Kidney tubule cell (primary cell): ENCODE measurements around the gene SLC25A22.

Source experiments
- DNase-seq: peaks from one replicate; pipeline ENCODE4 v3.0.0-alpha.2; 2018; ENCODE audit warnings: low spot score

SLC25A22 gene

DNA sequence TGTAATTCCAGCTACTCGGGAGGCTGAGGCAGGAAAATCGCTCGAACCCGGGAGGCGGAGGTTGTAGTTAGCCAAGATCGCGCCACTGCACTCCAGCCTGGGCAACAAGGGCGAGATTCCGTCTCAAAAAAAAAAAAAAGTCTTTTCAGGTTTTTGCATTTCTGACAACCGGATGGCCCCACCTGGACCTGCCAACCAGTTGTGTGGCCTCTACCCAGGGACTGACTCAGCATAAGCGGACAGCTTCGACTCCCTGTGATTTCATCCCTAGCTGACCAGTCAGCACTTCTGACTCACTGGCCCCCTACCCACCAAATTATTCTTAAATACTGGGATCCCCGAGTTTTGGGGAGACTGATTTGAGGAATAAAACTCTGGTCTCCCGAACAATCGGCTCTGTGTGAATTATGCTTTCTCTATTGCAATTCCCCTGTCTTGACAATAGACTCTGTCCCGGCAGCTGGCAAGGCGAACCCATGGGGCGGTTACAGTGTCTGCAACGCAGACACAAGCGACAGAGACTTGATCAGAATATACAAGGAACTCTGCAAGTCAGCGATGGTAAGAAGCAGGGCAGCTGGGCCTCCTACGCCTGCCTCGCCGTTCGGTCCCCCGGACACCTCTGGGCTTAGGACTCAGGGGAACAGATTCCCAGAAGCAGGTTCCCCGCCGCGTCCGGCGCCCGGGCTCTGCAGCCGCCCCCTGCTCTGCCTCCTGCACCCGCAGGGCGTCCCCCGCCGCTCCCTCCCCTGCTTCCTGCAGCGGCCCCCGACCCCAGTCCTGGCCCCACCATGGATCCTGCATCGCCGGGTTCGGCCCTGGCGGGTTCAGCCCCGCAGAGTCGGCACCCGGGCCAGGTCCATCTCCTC, 51.6 kb downstream of the SLC25A22 start:
- peak; percentile 67 for DNase-seq

DNA sequence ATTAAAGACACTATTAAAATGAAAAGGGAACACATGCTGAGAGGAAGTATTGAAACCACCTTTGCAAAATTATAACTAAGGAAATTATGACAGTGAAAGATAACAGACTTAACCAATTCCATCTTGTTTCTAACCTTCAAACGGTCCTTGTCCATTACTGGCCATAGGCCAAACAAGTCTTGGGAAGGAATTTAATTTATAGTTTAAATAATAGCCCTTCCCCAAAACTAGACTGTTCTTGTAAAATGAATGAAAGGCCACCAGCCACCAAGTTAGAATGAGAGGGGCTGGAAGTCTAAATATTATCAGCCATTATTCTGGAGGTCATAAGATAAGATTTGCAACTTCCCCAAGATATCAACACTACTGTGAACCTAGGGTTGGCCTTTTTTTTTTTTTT, 52.7 kb downstream of the SLC25A22 start:
- no peak for DNase-seq

DNA sequence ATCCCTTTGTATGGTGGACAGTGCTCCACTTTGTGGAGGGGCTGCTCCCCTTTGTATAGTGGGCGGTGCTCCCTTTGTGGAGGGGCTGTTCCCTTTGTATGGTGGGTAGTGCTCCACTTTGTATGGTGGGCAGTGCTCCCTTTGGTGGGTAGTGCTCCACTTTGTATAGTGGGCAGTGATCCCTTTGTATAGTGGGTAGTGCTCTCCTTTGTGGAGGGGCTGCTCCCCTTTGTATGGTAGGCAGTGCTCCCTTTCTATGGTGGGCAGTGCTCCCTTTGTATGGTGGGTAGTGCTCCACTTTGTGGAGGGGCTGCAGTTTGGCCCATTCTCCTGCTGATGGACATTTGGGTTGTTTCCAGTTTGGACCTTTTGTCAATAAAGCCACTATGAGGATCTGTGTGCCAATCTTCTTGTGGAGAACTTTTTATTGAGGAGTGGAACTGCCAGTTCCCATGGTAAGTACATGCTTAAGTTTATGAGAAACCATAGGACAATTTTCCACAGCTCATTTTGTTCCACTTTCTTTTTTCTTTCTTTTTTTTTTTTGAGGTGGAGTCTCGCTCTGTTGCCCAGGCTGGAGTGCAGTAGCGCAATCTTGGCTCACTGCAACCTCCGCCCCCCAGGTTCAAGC, 55.4 kb downstream of the SLC25A22 start:
- no peak for DNase-seq

DNA sequence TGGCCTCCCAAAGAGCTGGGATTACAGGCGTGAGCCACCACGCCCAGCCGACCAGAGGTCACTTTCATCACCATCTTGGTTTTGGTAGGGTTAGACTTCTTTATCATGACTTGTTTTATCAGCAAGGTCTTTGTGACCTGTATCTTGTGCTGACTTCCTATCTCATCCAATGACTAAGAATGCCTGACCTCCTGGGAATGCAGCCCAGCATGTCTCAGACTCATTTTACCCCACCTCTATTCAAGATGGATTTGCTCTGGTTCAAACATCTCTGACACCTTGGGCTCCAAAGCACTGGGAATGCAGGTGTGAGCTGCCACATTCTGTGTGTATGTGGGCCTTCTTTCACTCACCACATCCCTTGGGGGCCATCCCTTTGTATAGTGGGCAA, 55.9 kb downstream of the SLC25A22 start:
- peak; percentile 26 for DNase-seq
